Heart right ventricle (tissue), 16 donors: Measurements from ENCODE around the gene STAG3. TPM values are rescaled to one million over a fixed set of nuclear protein-coding genes. Genes with fewer than 3 reads are reported as not detected.
"Not testable (repeated sequence)": the region's sequence is repeated elsewhere in the genome, so short reads cannot be mapped to it uniquely, and the experiment has no call there.

Experiments
- ATAC-seq, 8 donors: fragments of 200-7000 bp; cut with Tn5 transposase; one replicate each; pipeline ENCODE4 v1.9.1; 2020; ENCODE audit warnings: mild to moderate bottlenecking in 8 of 8, moderate library complexity in 8 of 8, moderate number of reproducible peaks in 1 of 8
- DNase-seq, 2 donors: peaks; one replicate each; pipeline ENCODE4 v3.0.0-alpha.2; 2020
- H3K27ac ChIP-seq, 10 donors: fragments of 200-600 bp; sonication (generic) in 2 of 10; one replicate each; pipeline versions ENCODE4 v1.5.0 to v1.8.0; 2020 to 2022; ENCODE audit warnings: mild to moderate bottlenecking in 3 of 10
- H3K27me3 ChIP-seq, 7 donors: fragments of 200-600 bp; one replicate each; pipeline ENCODE4 v1.8.0; 2021 to 2022; ENCODE audit warnings: mild to moderate bottlenecking in 2 of 7
- H3K36me3 ChIP-seq, 9 donors: fragments of 200-600 bp; sonication (generic) in 1 of 9; one replicate each; pipeline versions ENCODE4 v1.5.0 to v1.8.0; 2020 to 2022; ENCODE audit warnings: mild to moderate bottlenecking in 2 of 9
- H3K4me1 ChIP-seq, 9 donors: fragments of 200-600 bp; sonication (generic) in 1 of 9; one replicate each; pipeline versions ENCODE4 v1.5.0 to v1.8.0; 2020 to 2022; ENCODE audit warnings: mild to moderate bottlenecking in 4 of 9
- H3K4me3 ChIP-seq, 10 donors: fragments of 200-600 bp; sonication (generic) in 2 of 10; one replicate each; pipeline versions ENCODE4 v1.5.0 to v1.8.0; 2020 to 2022; ENCODE audit warnings: mild to moderate bottlenecking in 7 of 10, moderate library complexity in 2 of 10
- H3K9me3 ChIP-seq, 11 donors: fragments of 200-600 bp in 10 of 11; sonication (generic) in 2 of 11; one replicate each; pipeline versions ENCODE4 v1.5.0 to v1.8.0; 2013 to 2022; ENCODE audit warnings: mild to moderate bottlenecking in 2 of 11, control low read depth in 1 of 11, moderate library complexity in 1 of 11
- CTCF ChIP-seq, 9 donors: fragments of 200-600 bp; sonication (generic) in 2 of 9; IDR thresholded peaks; one replicate each; pipeline versions ENCODE4 v1.5.0 to v1.8.0; 2021 to 2022; ENCODE audit warnings: antibody characterized with exemption in 9 of 9, mild to moderate bottlenecking in 5 of 9, moderate library complexity in 1 of 9
- WGBS, 2 donors: extraction: QIAGEN DNeasy Blood & Tissue Kit; methylation state at CpG; one replicate each; pipeline ENCODE4 v1.1.7; 2013; ENCODE audit warnings: inconsistent platforms in 1 of 2; 5-methylcytosine and 5-hydroxymethylcytosine counted together
- intact Hi-C, 10 donors: fragments of 100-400 bp; cut with DNase I; formaldehyde crosslinking; loops; one replicate each; pipeline versions ENCODE4 v1.11.1 to v1.14.2; 2022
- long read RNA-seq, 3 donors: library from polyadenylated mRNA; unstranded; transcript quantifications; one replicate each; pipeline ENCODE4 v2.0.0, GENCODE V29; 2020 to 2021
- polyA plus RNA-seq, 2 donors: library from polyadenylated mRNA; stranded (reverse); fragments of 200-250 nt; gene quantifications; one replicate each; pipeline ENCODE4 v1.2.3, GENCODE V29; 2013
- total RNA-seq, 10 donors: library from RNA; stranded (reverse); fragmentation: NEBNext Ultra II Directional in 3 of 10; extraction: Animal tissue kit (Norgen Biotek cat#: 25700) in 3 of 10; gene quantifications; one replicate each; pipeline versions ENCODE4 v1.2.1 to v1.2.4, GENCODE V29; 2021 to 2023
- donor health status: Arrhythmogenic right ventricular cardiomyopathy.
- donor health status: ischemic (EF 13 %, LVEDD 7.1; RV severe dilation, severe dysfunction).
- donor health status: healthy with polysubstance abuse.
- donor health status: DM: no; HTN: yes; CAD: no.
- donor health status: DM: no; HTN: no; CAD: no.
- donor health status: ischemic (EF 25% LVEDD 6.9; RV normal size, moderate dysfunction).
- donor health status: ischemic (EF 25% LVEDD 5.7; RV mildly dilated, moderate dysfunction).
- donor health status: healthy.
- donor health status: DM: yes; HTN: yes; CAD: no.
- donor health status: Ischemic cardiomyopathy.
- donor health status: ischemic (EF 35%, LVEDD 5.7; RV mildly dilated, moderate dysfunction).
- donor health status: nonischemic (EF 11% LVEDD 7.7; RV severe dilation, severe dysfunction).
- donor health status: DM: yes; HTN: yes; CAD: no.
- donor health status: PGD.
- donor health status: ischemic (EF 29% LVEDD 5.4; RV normal size, mild dysfunction).
- donor health status: nonischemic (EF 23%, LVEDD 6.1; RV moderate dilation, normal function).

The STAG3 gene
- total RNA-seq: 1 to 10 TPM in 3 of 10 donors, under 1 TPM in 6, not detected in 1; 0.32 to 1.5 (median 0.47) TPM
- polyA plus RNA-seq: under 1 TPM; 0.13 to 0.66 TPM
- long read RNA-seq, donor 1, partial matches to known transcripts: 0 of 1 reads
- long read RNA-seq, donor 1, other reads (novel, unspliced or antisense): 1 of 1 reads
- long read RNA-seq, donor 2, partial matches to known transcripts: 0 of 1 reads
- long read RNA-seq, donor 2, other reads (novel, unspliced or antisense): 1 of 1 reads
- long read RNA-seq, donor 3, partial matches to known transcripts: 1 of 3 reads
- long read RNA-seq, donor 3, other reads (novel, unspliced or antisense): 2 of 3 reads

GRCh38 chr7:100177045-100178001 is at the start of gene STAG3, which contains the start of gene GPC2:
Gene STAG3 (plus strand): TSS chr7:100177918. CDS start chr7:100180557, 2,639 bp downstream.
Gene GPC2 (minus strand): TSS chr7:100177381. CDS start chr7:100177199, 182 bp downstream.
- DNase-seq (peak; percentile 96), ATAC-seq (peak; percentile 93 to 98 (median 96))
- H3K4me3 ChIP-seq: peak within 1 kb of the TSS in 9 of 10 donors; percentile 28 to 61 (median 54)
- H3K27me3 ChIP-seq: peaks cover 0 to 19% (median 8%) of the 10 kb centered on the region in 7 donors
- TF ChIP-seq CTCF (IDR thresholded peaks at IDR 0.05): no peak
- WGBS, 2 donors: 2% methylated on average over 76 to 78 of the region's 78 CpGs
- no peaks in the 10 kb centered on the region for H3K36me3 ChIP-seq
- H3K9me3 ChIP-seq: no peaks in the 10 kb centered on the region
- intact Hi-C loops: no loop called here
- peaks cover 0 to 20% (median 12%) of the 10 kb centered on the region in 9 donors for H3K4me1 ChIP-seq
- H3K27ac ChIP-seq: peak within 1 kb of the TSS in 6 of 10 donors; percentile 20 to 62 (median 26)

GRCh38 chr7:100128637-100128963 is 49.1 kb upstream of the STAG3 start:
- peaks cover 11 to 43% (median 22%) of the 10 kb centered on the region in 9 donors for H3K4me1 ChIP-seq
- no peak for TF ChIP-seq CTCF (IDR thresholded peaks at IDR 0.05)
- intact Hi-C loops: loop anchor here in 5 of 10 donors (5.0 to 10.0 kb wide), 4 partner anchors 41 to 214 kb away; partner anchors contain the start of genes COPS6 (in 1 of the 5) and TRIM4 (in 1 of the 5)
- ATAC-seq (no peak), DNase-seq (no peak)
- no peaks in the 10 kb centered on the region for H3K27me3 ChIP-seq
- no peak overlapping the region for H3K27ac ChIP-seq
- H3K36me3 ChIP-seq: peaks cover 0 to 5% (median 0%) of the 10 kb centered on the region in 9 donors
- 59 to 85% methylated on average over 1 of the region's 1 CpG for WGBS, 2 donors
- no peaks in the 10 kb centered on the region for H3K9me3 ChIP-seq
- H3K4me3 ChIP-seq: no peak overlapping the region

- not testable (repeated sequence) for H3K27ac ChIP-seq, H3K9me3 ChIP-seq, H3K4me3 ChIP-seq, H3K27me3 ChIP-seq, ATAC-seq, H3K36me3 ChIP-seq, DNase-seq
- H3K4me1 ChIP-seq: peaks cover 11 to 35% (median 22%) of the 10 kb centered on the region in 9 donors
- intact Hi-C loops: loop anchor here in 8 of 10 donors (2.0 to 10.0 kb wide), 9 partner anchors 47 to 275 kb away; partner anchors contain the start of genes PVRIG (in 5 of the 8) and TRIM4 (in 1 of the 8)
- WGBS, 2 donors: 100% methylated on average over 1 of the region's 1 CpG
Measured at GRCh38 chr7:100130220-100130607, 47.5 kb upstream of the STAG3 start.

GRCh38 chr7:100130608-100131453 is 46.9 kb upstream of the STAG3 start:
- Histone ChIP-seq H3K9me3 (no peaks in the 10 kb centered on the region), H3K27me3 (peaks cover 0 to 1% (median 0%) of the 10 kb centered on the region in 7 donors), H3K27ac (no peak overlapping the region), H3K36me3 (no peaks in the 10 kb centered on the region), H3K4me1 (peaks cover 10 to 31% (median 17%) of the 10 kb centered on the region in 9 donors), H3K4me3 (peak overlapping the region in 1 of 10 donors; percentile 11)
- DNase-seq (peak; percentile 78 to 84), ATAC-seq (no peak)
- TF ChIP-seq CTCF (IDR thresholded peaks at IDR 0.05): peak; percentile 71 to 93 (median 89)
- 13 to 14% methylated on average over 24 of the region's 24 CpGs for WGBS, 2 donors
- intact Hi-C loops: loop anchor here in 8 of 10 donors (2.0 to 10.0 kb wide), 9 partner anchors 48 to 274 kb away; partner anchors contain the start of genes PVRIG (in 5 of the 8) and TRIM4 (in 1 of the 8)
